Adrenal gland (tissue), 12 donors: ENCODE results near the gene PAQR9. TPM values are rescaled to one million over a fixed set of nuclear protein-coding genes. Genes with fewer than 3 reads are reported as not detected.
A peak's percentile ranks its signal among the peaks of the same experiment; 100 is the strongest.

ENCODE experiments used
- DNase-seq, 7 donors: peaks; one replicate each; pipeline ENCODE4 v3.0.0-alpha.2; 2019 to 2020
- H3K27ac ChIP-seq, 5 donors: fragments of 200-600 bp; sonication (generic) in 4 of 5; 1 replicate in 3 of 5; 2 replicates in 2 of 5; pipeline versions ENCODE4 v1.5.1 to v1.8.0; 2016 to 2020; ENCODE audit warnings: mild to moderate bottlenecking in 1 of 5
- H3K27me3 ChIP-seq: fragments of 200-600 bp; 2 replicates; pipeline ENCODE4 v1.8.0; 2021
- H3K36me3 ChIP-seq, 2 donors: fragments of 200-600 bp; replicated peaks in 1 of 2; 1 replicate in 1 of 2; 2 replicates in 1 of 2; pipeline versions ENCODE4 v1.5.1 to v1.8.0; 2018 to 2022
- H3K4me1 ChIP-seq, 2 donors: fragments of 200-600 bp; replicated peaks in 1 of 2; 1 replicate in 1 of 2; 2 replicates in 1 of 2; pipeline versions ENCODE4 v1.5.1 to v1.8.0; 2018 to 2021
- H3K4me3 ChIP-seq, 4 donors: fragments of 200-600 bp; sonication (generic) in 3 of 4; one replicate each; pipeline ENCODE4 v1.5.1; 2016 to 2018
- H3K9me3 ChIP-seq, 3 donors: fragments of 200-600 bp; sonication (generic) in 1 of 3; replicated peaks in 1 of 3; 1 replicate in 2 of 3; 2 replicates in 1 of 3; pipeline versions ENCODE4 v1.5.1 to v1.8.0; 2016 to 2021
- CTCF ChIP-seq, 6 experiments: fragments of 450-650 bp in 4 of 6; fragments of 200-600 bp in 2 of 6; sonication (generic) in 1 of 6; IDR thresholded peaks; 1 replicate in 5 of 6; 2 replicates in 1 of 6; pipeline versions ENCODE4 v1.5.1 to v1.8.0; 2016 to 2021; ENCODE audit warnings: antibody characterized with exemption in 6 of 6, mild to moderate bottlenecking in 2 of 6, moderate library complexity in 1 of 6
- POLR2A ChIP-seq, 2 donors: fragments of 450-650 bp; IDR thresholded peaks; one replicate each; pipeline ENCODE4 v1.6.1; 2017; ENCODE audit warnings: antibody characterized with exemption in 2 of 2, mild to moderate bottlenecking in 2 of 2, moderate library complexity in 1 of 2
- WGBS, 4 donors: extraction: QIAGEN DNeasy Blood & Tissue Kit in 2 of 4; methylation state at CpG; one replicate each; pipeline versions ENCODE4 v1.1.5 to v1.1.7; 2013 to 2017; 5-methylcytosine and 5-hydroxymethylcytosine counted together
- intact Hi-C, 2 donors: fragments of 100-400 bp; cut with DNase I; formaldehyde crosslinking; loops; one replicate each; pipeline versions ENCODE4 v1.14.1 to v1.15.0; 2022 to 2023
- polyA plus RNA-seq, 3 donors: library from polyadenylated mRNA; stranded (reverse); fragments of 200-250 nt in 2 of 3; fragments of 350-450 nt in 1 of 3; fragmentation: Illumina TruSeq in 1 of 3; extraction: RNeasy Lipid Tissue Mini Kit (QIAGEN cat#74804) in 1 of 3; gene quantifications; one replicate each; pipeline ENCODE4 v1.2.3, GENCODE V29; 2013 to 2014
- total RNA-seq, 9 donors: library from RNA; depleted of rRNA in 4 of 9; stranded (reverse); fragments of >200 nt in 4 of 9; fragments of 120-200 nt in 1 of 9; fragmentation: NEBNext Ultra II Directional in 1 of 9; extraction: Animal tissue kit (Norgen Biotek cat#: 25700) in 1 of 9; gene quantifications; one replicate each; pipeline versions ENCODE4 v1.1.0 to v1.2.4, GENCODE V29; 2013 to 2023
- donor health status: healthy with polysubstance abuse.
- donor health status: Bipolar disorder and iron deficiency.
- donor health status: DM: yes; HTN: yes; CAD: no.
- donor health status: DM: no; HTN: no; CAD: no.
- donor health status: DM: no; HTN: no; CAD: no.
- donor health status: DM: yes; HTN: yes; CAD: no.

The PAQR9 gene
- total and polyA plus RNA-seq, 12 donors, result 0.13 to 3.7 (median 0.20) TPM; not detected in 6

GRCh38 chr3:142950972-142951371, 12.5 kb downstream of the PAQR9 start:
- H3K4me1 ChIP-seq, result no peaks in the 10 kb centered on the region
- TF ChIP-seq POLR2A (IDR thresholded peaks at IDR 0.05) (no peak), CTCF (IDR thresholded peaks at IDR 0.05) (no peak)
- no peak overlapping the region for H3K4me3 ChIP-seq
- H3K9me3 ChIP-seq, result no peaks in the 10 kb centered on the region
- H3K27me3 ChIP-seq, result no peaks in the 10 kb centered on the region
- intact Hi-C loops, result no loop called here
- no peak for DNase-seq
- H3K36me3 ChIP-seq, result no peaks in the 10 kb centered on the region
- 88 to 100% (median 97%) methylated on average over 1 of the region's 1 CpG for WGBS, 4 donors
- H3K27ac ChIP-seq, result no peak overlapping the region

- no peak for TF ChIP-seq CTCF (IDR thresholded peaks at IDR 0.05)
- no peak for TF ChIP-seq POLR2A (IDR thresholded peaks at IDR 0.05)
- 52 to 61% (median 57%) methylated on average over 13 of the region's 13 CpGs for WGBS, 4 donors
- Histone ChIP-seq H3K27ac (no peak overlapping the region), H3K4me3 (no peak overlapping the region), H3K4me1 (no peaks in the 10 kb centered on the region), H3K9me3 (no peaks in the 10 kb centered on the region), H3K36me3 (no peaks in the 10 kb centered on the region), H3K27me3 (no peaks in the 10 kb centered on the region)
- intact Hi-C loops, result no loop called here
- peak in 5 of 7 donors; percentile 26 to 46 (median 40) for DNase-seq
Measured at GRCh38 chr3:142947799-142948575, 15.5 kb downstream of the PAQR9 start.

- no peaks in the 10 kb centered on the region for H3K27me3 ChIP-seq
- H3K4me1 ChIP-seq, result no peaks in the 10 kb centered on the region
- intact Hi-C loops, result no loop called here
- H3K9me3 ChIP-seq, result no peaks in the 10 kb centered on the region
- no peak overlapping the region for H3K4me3 ChIP-seq
- no peaks in the 10 kb centered on the region for H3K36me3 ChIP-seq
- no peak for TF ChIP-seq POLR2A (IDR thresholded peaks at IDR 0.05)
- TF ChIP-seq CTCF (IDR thresholded peaks at IDR 0.05), result no peak
- H3K27ac ChIP-seq, result no peak overlapping the region
- WGBS, 4 donors, result 16 to 35% (median 28%) methylated on average over 9 to 35 of the region's 35 CpGs
- peak in 1 of 7 donors; percentile 18 for DNase-seq
Measured at GRCh38 chr3:142947352-142947751, 16.1 kb downstream of the PAQR9 start.

GRCh38 chr3:142946861-142947260, 16.6 kb downstream of the PAQR9 start:
- 67 to 76% (median 71%) methylated on average over 8 of the region's 8 CpGs for WGBS, 4 donors

More at GRCh38 chr3:142946861-142947260, 16.6 kb downstream of the PAQR9 start:
- Histone ChIP-seq H3K4me1 (no peaks in the 10 kb centered on the region), H3K4me3 (no peak overlapping the region), H3K9me3 (no peaks in the 10 kb centered on the region), H3K27me3 (no peaks in the 10 kb centered on the region), H3K27ac (no peak overlapping the region), H3K36me3 (no peaks in the 10 kb centered on the region)
- intact Hi-C loops, result no loop called here
- no peak for DNase-seq
- TF ChIP-seq CTCF (IDR thresholded peaks at IDR 0.05) (no peak), POLR2A (IDR thresholded peaks at IDR 0.05) (no peak)
